GM12873 (cell line): ENCODE measurements around the gene ELANE.

Experiments used
- CTCF ChIP-seq: IDR thresholded peaks from 2 replicates; pipeline ENCODE4 v1.5.1; 2012; ENCODE audit warnings: low read depth, mild to moderate bottlenecking, moderate library complexity, low read length, control low read depth; ENCODE audit not compliant: insufficient read depth; ENCODE audit errors: missing control alignments

The ELANE gene

GRCh38 chr19:811506-812048 lies 40.5 kb upstream of the ELANE start:
- TF ChIP-seq CTCF, result no peak

GRCh38 chr19:812049-812746 lies 39.9 kb upstream of the ELANE start:
- TF ChIP-seq CTCF, result no peak

GRCh38 chr19:812747-813218 lies 39.3 kb upstream of the ELANE start:
- TF ChIP-seq CTCF, result no peak

- no peak for TF ChIP-seq CTCF
Observed at GRCh38 chr19:813219-814151, 38.6 kb upstream of the ELANE start.

GRCh38 chr19:814152-815078 lies 37.7 kb upstream of the ELANE start:
- TF ChIP-seq CTCF, result no peak

GRCh38 chr19:815079-815774 lies 36.9 kb upstream of the ELANE start:
- no peak for TF ChIP-seq CTCF
